ENCODE data around the gene PTPRH. TPM values are rescaled to one million over a fixed set of nuclear protein-coding genes. Genes with fewer than 3 reads are reported as not detected.

Gene PTPRH
- total and polyA plus RNA-seq, 3 experiments from 2014 or later = not detected

DNA sequence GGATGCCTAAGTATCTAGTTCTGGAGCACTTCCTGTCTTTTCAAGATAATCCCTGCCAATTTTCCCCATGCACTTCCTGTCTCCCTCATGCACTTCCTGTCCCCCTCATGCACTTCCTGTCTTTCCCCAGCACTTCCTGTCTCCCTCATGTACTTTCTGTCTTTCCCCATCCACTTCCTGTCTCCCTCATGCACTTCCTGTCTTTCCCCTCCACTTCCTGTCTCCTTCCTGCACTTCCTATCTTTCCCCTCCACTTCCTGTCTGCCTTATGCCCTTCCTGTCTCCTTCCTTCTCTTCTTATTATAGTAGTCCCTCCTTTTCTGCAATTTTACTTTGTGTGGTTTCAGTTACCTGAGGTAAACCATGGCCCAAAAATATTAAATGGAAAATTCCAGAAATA lies 57.3 kb downstream of the PTPRH start:
- H3K27ac ChIP-seq (ENCODE audit: low read depth, low read length) = no peak overlapping the region
- Mint-ChIP-seq H3K27me3 (peaks cover 25 to 27% of the 10 kb centered on the region in 2 donors), H3K36me3 (peaks cover 0 to 1% (median 0%) of the 10 kb centered on the region in 3 donors), H3K27ac (peak overlapping the region; percentile 34 to 95 (median 73)), H3K9me3 (peaks cover 3 to 12% (median 7%) of the 10 kb centered on the region in 5 donors), H3K4me3 (no peak overlapping the region), H3K4me1 (peaks cover 23 to 29% (median 25%) of the 10 kb centered on the region in 3 donors)
- no peak overlapping the region for H3K4me3 ChIP-seq (ENCODE audit: low read length)
- H3K4me1 ChIP-seq (ENCODE audit: insufficient read depth, low read length) = peaks cover 28% of the 10 kb centered on the region
- CTCF ChIA-PET = no interaction called here
- POLR2A ChIA-PET = no interaction called here
- DNase-seq = no peak
- peaks cover 5% of the 10 kb centered on the region for H3K27me3 ChIP-seq (ENCODE audit: insufficient read depth, low read length, poor library complexity, severe bottlenecking)
- peaks cover 10% of the 10 kb centered on the region for H3K9me3 ChIP-seq (ENCODE audit: low read length)
- H3K36me3 ChIP-seq (ENCODE audit: insufficient read depth, low read length) = no peaks in the 10 kb centered on the region

GRCh38 chr19:55149078-55150003 lies 60.0 kb downstream of the PTPRH start, which contains the start of gene TNNT1:
TNNT1 (minus strand) TSS chr19:55149206; CDS start chr19:55147157, 2,049 bp downstream.
- peaks cover 14% of the 10 kb centered on the region for H3K27me3 ChIP-seq (ENCODE audit: insufficient read depth, low read length, poor library complexity, severe bottlenecking)

DNA sequence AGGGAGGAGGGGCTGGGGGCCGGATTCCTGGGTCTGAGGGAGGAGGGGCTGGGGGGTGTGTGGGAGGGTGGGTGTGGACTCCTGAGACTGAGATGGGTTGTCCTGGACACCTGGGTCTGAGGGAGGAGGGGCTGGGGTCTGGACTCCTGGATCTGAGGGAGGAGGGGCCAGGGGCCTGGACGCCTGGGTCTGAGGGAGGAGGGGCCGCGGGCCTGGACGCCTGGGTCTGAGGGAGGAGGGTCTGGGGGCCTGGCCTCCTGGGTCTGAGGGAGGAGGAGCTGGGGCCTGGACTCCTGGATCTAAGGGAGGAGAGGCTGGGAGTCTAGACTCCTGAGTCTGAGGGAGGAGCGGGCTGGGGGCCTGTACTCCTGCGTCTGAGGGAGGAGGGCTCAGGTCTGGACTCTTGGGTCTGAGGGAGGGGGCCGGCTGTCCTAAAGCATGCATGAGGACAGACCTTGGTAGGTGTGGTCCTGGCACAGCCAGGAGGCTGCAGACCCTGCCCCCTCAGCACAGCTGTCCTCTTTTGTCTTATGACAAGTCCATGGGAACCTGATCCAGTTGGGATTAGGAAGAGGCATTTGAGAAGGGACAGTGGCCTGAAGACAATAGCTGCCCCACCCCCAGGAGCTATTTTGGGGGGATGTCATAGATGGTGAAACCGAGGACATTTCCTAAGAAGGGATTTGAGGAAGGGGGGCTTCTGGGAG lies 61.6 kb downstream of the PTPRH start:
- POLR2A ChIA-PET = no interaction called here
- Mint-ChIP-seq H3K27me3 (peaks cover 34 to 43% of the 10 kb centered on the region in 2 donors), H3K9me3 (peaks cover 0 to 12% (median 5%) of the 10 kb centered on the region in 5 donors), H3K4me1 (peaks cover 7 to 13% (median 8%) of the 10 kb centered on the region in 3 donors), H3K36me3 (peaks cover 0 to 1% (median 0%) of the 10 kb centered on the region in 3 donors), H3K4me3 (peak overlapping the region in 1 of 7 donors; percentile 59), H3K27ac (peak overlapping the region in 1 of 8 donors; percentile 38)
- Histone ChIP-seq H3K4me1 (ENCODE audit: insufficient read depth, low read length) (peaks cover 14% of the 10 kb centered on the region), H3K27me3 (ENCODE audit: insufficient read depth, low read length, poor library complexity, severe bottlenecking) (peaks cover 15% of the 10 kb centered on the region), H3K27ac (ENCODE audit: low read depth, low read length) (peak overlapping the region; percentile 43), H3K36me3 (ENCODE audit: insufficient read depth, low read length) (no peaks in the 10 kb centered on the region), H3K4me3 (ENCODE audit: low read length) (no peak overlapping the region), H3K9me3 (ENCODE audit: low read length) (peaks cover 10% of the 10 kb centered on the region)
- DNase-seq = no peak
- CTCF ChIA-PET = no interaction called here

More at GRCh38 chr19:55149078-55150003, 60.0 kb downstream of the PTPRH start, which contains the start of gene TNNT1:
- peaks cover 27 to 33% of the 10 kb centered on the region in 2 donors for H3K27me3 Mint-ChIP-seq
- H3K27ac Mint-ChIP-seq = peak within 1 kb of the TSS in 1 of 8 donors; percentile 58
- H3K4me3 ChIP-seq (ENCODE audit: low read length) = no peak within 1 kb of the TSS
- peaks cover 10% of the 10 kb centered on the region for H3K9me3 ChIP-seq (ENCODE audit: low read length)
- no peak for DNase-seq
- CTCF ChIA-PET = no interaction called here
- H3K4me1 Mint-ChIP-seq = peaks cover 15 to 25% (median 18%) of the 10 kb centered on the region in 3 donors
- H3K9me3 Mint-ChIP-seq = peaks cover 3 to 12% (median 7%) of the 10 kb centered on the region in 5 donors
- H3K27ac ChIP-seq (ENCODE audit: low read depth, low read length) = no peak within 1 kb of the TSS
- H3K36me3 Mint-ChIP-seq = peaks cover 0 to 1% (median 0%) of the 10 kb centered on the region in 3 donors
- POLR2A ChIA-PET = no interaction called here
- no peaks in the 10 kb centered on the region for H3K36me3 ChIP-seq (ENCODE audit: insufficient read depth, low read length)
- peak within 1 kb of the TSS in 4 of 7 donors; percentile 17 to 59 (median 26) for H3K4me3 Mint-ChIP-seq
- peaks cover 23% of the 10 kb centered on the region for H3K4me1 ChIP-seq (ENCODE audit: insufficient read depth, low read length)

GRCh38 chr19:55146705-55147273 lies 62.5 kb downstream of the PTPRH start:
- CTCF ChIA-PET = interaction anchor here (1.0 kb wide), 1 partner anchor 155 kb away, joined by 3 read pairs; no protein-coding TSS in a partner anchor
- Histone ChIP-seq H3K9me3 (ENCODE audit: low read length) (peaks cover 4% of the 10 kb centered on the region), H3K4me3 (ENCODE audit: low read length) (no peak overlapping the region), H3K27ac (ENCODE audit: low read depth, low read length) (peak overlapping the region; percentile 43), H3K4me1 (ENCODE audit: insufficient read depth, low read length) (peaks cover 5% of the 10 kb centered on the region), H3K27me3 (ENCODE audit: insufficient read depth, low read length, poor library complexity, severe bottlenecking) (peaks cover 17% of the 10 kb centered on the region), H3K36me3 (ENCODE audit: insufficient read depth, low read length) (no peaks in the 10 kb centered on the region)
- Mint-ChIP-seq H3K4me1 (peaks cover 1 to 6% (median 2%) of the 10 kb centered on the region in 3 donors), H3K27ac (no peak overlapping the region), H3K27me3 (peaks cover 40 to 43% of the 10 kb centered on the region in 2 donors), H3K9me3 (peaks cover 0 to 6% (median 2%) of the 10 kb centered on the region in 5 donors), H3K4me3 (no peak overlapping the region), H3K36me3 (no peaks in the 10 kb centered on the region)
- POLR2A ChIA-PET = interaction anchor here (0.6 kb wide), 1 partner anchor 468 kb away, joined by 4 read pairs; no protein-coding TSS in a partner anchor
- DNase-seq = no peak

GRCh38 chr19:55146078-55146704 lies 63.1 kb downstream of the PTPRH start:
- Histone ChIP-seq H3K27me3 (ENCODE audit: insufficient read depth, low read length, poor library complexity, severe bottlenecking) (peaks cover 23% of the 10 kb centered on the region), H3K9me3 (ENCODE audit: low read length) (no peaks in the 10 kb centered on the region), H3K27ac (ENCODE audit: low read depth, low read length) (no peak overlapping the region), H3K36me3 (ENCODE audit: insufficient read depth, low read length) (no peaks in the 10 kb centered on the region), H3K4me1 (ENCODE audit: insufficient read depth, low read length) (no peaks in the 10 kb centered on the region), H3K4me3 (ENCODE audit: low read length) (no peak overlapping the region)
- Mint-ChIP-seq H3K36me3 (no peaks in the 10 kb centered on the region), H3K27ac (no peak overlapping the region), H3K9me3 (no peaks in the 10 kb centered on the region), H3K27me3 (peaks cover 45 to 46% of the 10 kb centered on the region in 2 donors), H3K4me1 (peaks cover 0 to 6% (median 1%) of the 10 kb centered on the region in 3 donors), H3K4me3 (no peak overlapping the region)
- ChIA-PET CTCF (interaction anchor here (1.0 kb wide), 1 partner anchor 156 kb away, joined by 3 read pairs; no protein-coding TSS in a partner anchor), POLR2A (interaction anchor here (0.6 kb wide), 1 partner anchor 468 kb away, joined by 4 read pairs; no protein-coding TSS in a partner anchor)
- DNase-seq = no peak

DNA sequence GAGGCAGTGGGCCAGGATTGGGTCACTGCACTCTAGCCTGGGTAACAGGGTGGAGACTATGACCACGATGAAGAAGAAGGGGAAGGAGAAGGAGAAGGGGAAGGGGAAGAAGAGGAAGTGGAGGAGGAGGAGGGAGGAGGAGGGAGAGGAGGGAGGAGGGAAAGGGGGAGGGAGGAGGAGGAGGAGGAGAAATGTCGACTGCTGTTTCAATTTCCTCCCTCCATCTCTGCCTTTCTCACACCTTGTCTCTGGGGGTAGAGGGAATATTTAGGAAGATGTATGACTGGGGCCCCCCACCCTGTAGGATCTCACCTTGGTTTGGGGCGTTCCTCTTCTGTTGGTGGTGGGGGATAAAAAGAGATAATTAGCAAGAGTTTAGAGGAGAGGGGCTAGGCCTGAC lies 64.1 kb downstream of the PTPRH start:
- Histone ChIP-seq H3K4me3 (ENCODE audit: low read length) (no peak overlapping the region), H3K36me3 (ENCODE audit: insufficient read depth, low read length) (no peaks in the 10 kb centered on the region), H3K4me1 (ENCODE audit: insufficient read depth, low read length) (no peaks in the 10 kb centered on the region), H3K27ac (ENCODE audit: low read depth, low read length) (no peak overlapping the region), H3K27me3 (ENCODE audit: insufficient read depth, low read length, poor library complexity, severe bottlenecking) (peaks cover 27% of the 10 kb centered on the region), H3K9me3 (ENCODE audit: low read length) (no peaks in the 10 kb centered on the region)
- ChIA-PET CTCF (interaction anchor here (6.5 kb wide), 1 partner anchor 359 kb away, joined by 80 read pairs; no protein-coding TSS in a partner anchor), POLR2A (interaction anchor here (0.6 kb wide), 1 partner anchor 136 kb away, joined by 5 read pairs; no protein-coding TSS in a partner anchor)
- H3K4me1 Mint-ChIP-seq = peaks cover 0 to 9% (median 1%) of the 10 kb centered on the region in 3 donors
- H3K36me3 Mint-ChIP-seq = no peaks in the 10 kb centered on the region
- H3K4me3 Mint-ChIP-seq = no peak overlapping the region
- no peak overlapping the region for H3K27ac Mint-ChIP-seq
- H3K9me3 Mint-ChIP-seq = no peaks in the 10 kb centered on the region
- peaks cover 49 to 52% of the 10 kb centered on the region in 2 donors for H3K27me3 Mint-ChIP-seq
- no peak for DNase-seq

GRCh38 chr19:55141696-55142095 lies 67.6 kb downstream of the PTPRH start:
- H3K9me3 ChIP-seq (ENCODE audit: low read length) = no peaks in the 10 kb centered on the region
- DNase-seq = no peak
- no peaks in the 10 kb centered on the region for H3K36me3 ChIP-seq (ENCODE audit: insufficient read depth, low read length)
- Mint-ChIP-seq H3K9me3 (no peaks in the 10 kb centered on the region), H3K36me3 (no peaks in the 10 kb centered on the region), H3K4me3 (no peak overlapping the region), H3K4me1 (peaks cover 0 to 9% (median 0%) of the 10 kb centered on the region in 3 donors), H3K27me3 (peaks cover 51 to 53% of the 10 kb centered on the region in 2 donors), H3K27ac (no peak overlapping the region)
- H3K4me1 ChIP-seq (ENCODE audit: insufficient read depth, low read length) = no peaks in the 10 kb centered on the region
- no peak overlapping the region for H3K27ac ChIP-seq (ENCODE audit: low read depth, low read length)
- POLR2A ChIA-PET = interaction anchor here (0.6 to 1.2 kb wide), 3 partner anchors 112 to 294 kb away, joined by 3 to 7 read pairs (median 4); no protein-coding TSS in a partner anchor
- peaks cover 27% of the 10 kb centered on the region for H3K27me3 ChIP-seq (ENCODE audit: insufficient read depth, low read length, poor library complexity, severe bottlenecking)
- CTCF ChIA-PET = interaction anchor here (0.6 to 6.5 kb wide), 25 partner anchors 9 to 484 kb away, joined by 3 to 80 read pairs (median 4); partner anchors contain the start of genes ISOC2, NAT14, PPP1R12C and TMEM238
- no peak overlapping the region for H3K4me3 ChIP-seq (ENCODE audit: low read length)
